Astrocyte (in vitro differentiated cells and primary cell): ENCODE results near the gene FOXD1.

Experiments
- CTCF ChIP-seq: IDR thresholded peaks from 2 replicates; pipeline ENCODE4 v1.5.1; 2011; ENCODE audit warnings: low read depth, mild to moderate bottlenecking, inconsistent platforms, low read length, moderate library complexity; ENCODE audit not compliant: insufficient read depth
- EZH2 ChIP-seq: IDR thresholded peaks from 2 replicates; pipeline ENCODE4 v1.6.1; 2012; ENCODE audit warnings: mild to moderate bottlenecking, low read length, inconsistent platforms; ENCODE audit not compliant: insufficient read depth

GRCh38 chr5:73399775-73400174, 48.8 kb downstream of the FOXD1 start:
- TF ChIP-seq EZH2 (no peak), CTCF (no peak)
